ENCODE data around the gene SPATA1. TPM values are rescaled to one million over a fixed set of nuclear protein-coding genes. Genes with fewer than 3 reads are reported as not detected.

The SPATA1 gene
- total and polyA plus RNA-seq, 2 donors (not counting 1 experiment from before 2014, with no cell fraction given): 0.73 to 8.6 TPM

DNA sequence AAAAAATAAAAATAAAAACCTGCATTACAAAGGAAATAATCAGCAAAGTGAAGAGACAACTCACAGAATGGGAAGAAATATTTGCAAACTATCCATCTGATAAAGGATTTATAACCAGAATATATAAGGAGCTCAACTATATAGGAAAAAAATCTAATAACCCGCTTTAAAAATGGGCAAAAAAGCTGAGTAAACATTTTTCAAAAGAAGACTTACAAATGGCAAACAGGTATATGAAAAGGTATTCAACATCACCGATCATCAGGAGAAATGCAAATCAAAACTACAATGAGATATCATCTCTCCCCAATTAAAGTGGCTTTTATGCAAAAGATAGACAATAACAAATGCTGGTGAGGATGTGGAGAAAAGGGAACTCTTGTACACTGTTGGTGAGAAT, 4.0 kb downstream of the SPATA1 start:
- TF ChIP-seq EZH2 (IDR thresholded peaks at IDR 0.05; ENCODE audit: borderline replicate concordance, insufficient read depth, low read depth, low read length, poor library complexity, severe bottlenecking): no peak
- TF ChIP-seq, protein P1, sequence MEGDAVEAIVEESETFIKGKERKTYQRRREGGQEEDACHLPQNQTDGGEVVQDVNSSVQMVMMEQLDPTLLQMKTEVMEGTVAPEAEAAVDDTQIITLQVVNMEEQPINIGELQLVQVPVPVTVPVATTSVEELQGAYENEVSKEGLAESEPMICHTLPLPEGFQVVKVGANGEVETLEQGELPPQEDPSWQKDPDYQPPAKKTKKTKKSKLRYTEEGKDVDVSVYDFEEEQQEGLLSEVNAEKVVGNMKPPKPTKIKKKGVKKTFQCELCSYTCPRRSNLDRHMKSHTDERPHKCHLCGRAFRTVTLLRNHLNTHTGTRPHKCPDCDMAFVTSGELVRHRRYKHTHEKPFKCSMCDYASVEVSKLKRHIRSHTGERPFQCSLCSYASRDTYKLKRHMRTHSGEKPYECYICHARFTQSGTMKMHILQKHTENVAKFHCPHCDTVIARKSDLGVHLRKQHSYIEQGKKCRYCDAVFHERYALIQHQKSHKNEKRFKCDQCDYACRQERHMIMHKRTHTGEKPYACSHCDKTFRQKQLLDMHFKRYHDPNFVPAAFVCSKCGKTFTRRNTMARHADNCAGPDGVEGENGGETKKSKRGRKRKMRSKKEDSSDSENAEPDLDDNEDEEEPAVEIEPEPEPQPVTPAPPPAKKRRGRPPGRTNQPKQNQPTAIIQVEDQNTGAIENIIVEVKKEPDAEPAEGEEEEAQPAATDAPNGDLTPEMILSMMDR (IDR thresholded peaks at IDR 0.05): no peak
- Histone ChIP-seq H2AFZ (ENCODE audit: insufficient read depth, low read depth, low read length, poor library complexity, severe bottlenecking) (no peak overlapping the region), H3K4me2 (replicated peaks; ENCODE audit: low read depth, low read length, poor library complexity, severe bottlenecking) (no peak overlapping the region), H3K9me3 (ENCODE audit: control extremely low read depth in 1 of 3, control insufficient read depth in 2 of 3, insufficient read depth in 1 of 3, low read length in 2 of 3) (peaks cover 0 to 7% (median 1%) of the 10 kb centered on the region in 3 donors), H3K4me1 (ENCODE audit: control insufficient read depth in 2 of 2, insufficient read depth in 2 of 2, low read length in 2 of 2) (peaks cover 6 to 7% of the 10 kb centered on the region in 2 donors), H3K27me3 (replicated peaks in 1 of 4; ENCODE audit: control extremely low read depth in 1 of 4, control insufficient read depth in 3 of 4, insufficient read depth in 4 of 4, low read length in 3 of 4) (no peaks in the 10 kb centered on the region), H3K9ac (ENCODE audit: low read length) (no peak overlapping the region), H3K4me3 (ENCODE audit: control extremely low read depth in 1 of 5, extremely low read depth in 1 of 5, insufficient read depth in 1 of 5, low read depth in 2 of 5, low read length in 4 of 5) (no peak overlapping the region), H4K20me1 (ENCODE audit: control insufficient read depth, insufficient read depth, low read length, poor library complexity, severe bottlenecking) (no peaks in the 10 kb centered on the region), H3K27ac (ENCODE audit: low read length in 2 of 2) (no peak overlapping the region), H3K36me3 (replicated peaks in 1 of 2; ENCODE audit: control extremely low read depth in 1 of 2, control insufficient read depth in 1 of 2, extremely low read depth in 1 of 2, insufficient read depth in 2 of 2, low read length in 1 of 2) (no peaks in the 10 kb centered on the region), H3K79me2 (ENCODE audit: control insufficient read depth, insufficient read depth, low read length) (peaks cover 7% of the 10 kb centered on the region)
- DNase-seq (no peak), ATAC-seq (ENCODE audit: low read depth) (no peak)
- no peak overlapping the region for H3K4me3 Mint-ChIP-seq
- no peak overlapping the region for H3K27ac Mint-ChIP-seq
- peaks cover 5% of the 10 kb centered on the region for H3K4me1 Mint-ChIP-seq
- no peaks in the 10 kb centered on the region for H3K27me3 Mint-ChIP-seq
- intact Hi-C loops (cut with micrococcal nuclease): no loop called here
- CTCF ChIA-PET: no interaction called here
- H3K9me3 Mint-ChIP-seq (ENCODE audit: insufficient read depth): no peaks in the 10 kb centered on the region
- POLR2A ChIA-PET: no interaction called here
- no CpG with 5 or more reads among the region's 2 CpGs for WGBS (ENCODE audit: insufficient coverage)

DNA sequence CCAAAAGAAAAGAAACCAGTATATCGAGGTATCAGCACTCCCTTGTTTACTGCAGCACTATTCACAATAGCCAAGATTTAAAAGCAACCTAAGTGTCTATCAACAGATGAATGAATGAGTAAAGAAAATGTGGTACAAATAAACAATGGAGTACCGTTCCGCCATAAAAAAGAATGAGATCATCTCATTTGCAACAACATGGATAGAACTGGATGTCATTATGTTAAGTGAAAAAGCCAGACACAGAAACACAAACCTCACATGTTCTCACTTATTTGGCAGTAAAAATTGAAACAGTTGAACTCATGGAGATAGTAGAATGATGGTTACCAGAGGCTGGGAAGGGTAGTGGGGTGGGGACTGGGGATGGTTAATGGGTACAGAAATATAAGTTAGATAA, 4.5 kb downstream of the SPATA1 start:
- Histone ChIP-seq H4K20me1 (ENCODE audit: control insufficient read depth, insufficient read depth, low read length, poor library complexity, severe bottlenecking) (no peaks in the 10 kb centered on the region), H3K9me3 (ENCODE audit: control extremely low read depth in 1 of 3, control insufficient read depth in 2 of 3, insufficient read depth in 1 of 3, low read length in 2 of 3) (peaks cover 0 to 7% (median 1%) of the 10 kb centered on the region in 3 donors), H3K4me1 (ENCODE audit: control insufficient read depth in 2 of 2, insufficient read depth in 2 of 2, low read length in 2 of 2) (peaks cover 5 to 6% of the 10 kb centered on the region in 2 donors), H3K4me2 (replicated peaks; ENCODE audit: low read depth, low read length, poor library complexity, severe bottlenecking) (no peak overlapping the region), H3K4me3 (ENCODE audit: control extremely low read depth in 1 of 5, extremely low read depth in 1 of 5, insufficient read depth in 1 of 5, low read depth in 2 of 5, low read length in 4 of 5) (no peak overlapping the region), H3K27ac (ENCODE audit: low read length in 2 of 2) (no peak overlapping the region), H3K36me3 (replicated peaks in 1 of 2; ENCODE audit: control extremely low read depth in 1 of 2, control insufficient read depth in 1 of 2, extremely low read depth in 1 of 2, insufficient read depth in 2 of 2, low read length in 1 of 2) (no peaks in the 10 kb centered on the region), H3K27me3 (replicated peaks in 1 of 4; ENCODE audit: control extremely low read depth in 1 of 4, control insufficient read depth in 3 of 4, insufficient read depth in 4 of 4, low read length in 3 of 4) (no peaks in the 10 kb centered on the region), H3K9ac (ENCODE audit: low read length) (no peak overlapping the region), H3K79me2 (ENCODE audit: control insufficient read depth, insufficient read depth, low read length) (peaks cover 2% of the 10 kb centered on the region), H2AFZ (ENCODE audit: insufficient read depth, low read depth, low read length, poor library complexity, severe bottlenecking) (no peak overlapping the region)
- H3K4me3 Mint-ChIP-seq: no peak overlapping the region
- no peak overlapping the region for H3K27ac Mint-ChIP-seq
- ChIA-PET CTCF (no interaction called here), POLR2A (no interaction called here)
- ATAC-seq (ENCODE audit: low read depth) (no peak), DNase-seq (no peak)
- H3K27me3 Mint-ChIP-seq: no peaks in the 10 kb centered on the region
- H3K9me3 Mint-ChIP-seq (ENCODE audit: insufficient read depth): no peaks in the 10 kb centered on the region
- intact Hi-C loops (cut with micrococcal nuclease): no loop called here
- TF ChIP-seq, protein P1 (IDR thresholded peaks at IDR 0.05): no peak
- TF ChIP-seq EZH2 (IDR thresholded peaks at IDR 0.05; ENCODE audit: borderline replicate concordance, insufficient read depth, low read depth, low read length, poor library complexity, severe bottlenecking): no peak
- no CpG with 5 or more reads among the region's 3 CpGs for WGBS (ENCODE audit: insufficient coverage)
- peaks cover 4% of the 10 kb centered on the region for H3K4me1 Mint-ChIP-seq

Measured in B cell (primary cell).